HL-60 (cell line): Measurements from ENCODE around the gene BCL2.
A peak's percentile ranks its signal among the peaks of the same experiment; 100 is the strongest.

Source experiments
- DNase-seq, 2 experiments: peaks; one replicate each; pipeline ENCODE4 v3.0.0-alpha.2; 2010 to 2020; ENCODE audit warnings: low read depth in 1 of 2, low spot score in 1 of 2
- H3K27ac ChIP-seq: fragments of 250-450 bp; sonication (Bioruptor Pico); replicated peaks from 2 replicates; pipeline ENCODE4 v1.5.1; 2020; ENCODE audit warnings: mild to moderate bottlenecking, moderate library complexity
- H3K27me3 ChIP-seq: fragments of 250-450 bp; sonication (Bioruptor Pico); 2 replicates; pipeline ENCODE4 v1.5.1; 2021; ENCODE audit warnings: mild to moderate bottlenecking, moderate library complexity; ENCODE audit not compliant: insufficient read depth, poor library complexity, severe bottlenecking
- H3K4me3 ChIP-seq: replicated peaks from 2 replicates; pipeline ENCODE4 v1.5.1; 2011; ENCODE audit warnings: mild to moderate bottlenecking, control low read depth, low read length; ENCODE audit not compliant: insufficient read depth
- GABPA ChIP-seq: IDR thresholded peaks from 2 replicates; pipeline ENCODE4 v1.6.1; 2012; ENCODE audit warnings: low read depth
- POLR2AphosphoS5 ChIP-seq: IDR thresholded peaks from 2 replicates; pipeline ENCODE4 v1.6.1; 2012; ENCODE audit warnings: low read depth
- SPI1 ChIP-seq: IDR thresholded peaks from 2 replicates; pipeline ENCODE4 v1.6.1; 2012; ENCODE audit warnings: low read depth, mild to moderate bottlenecking, borderline replicate concordance
- TF ChIP-seq, protein P1 (sequence below): IDR thresholded peaks from 2 replicates; pipeline ENCODE4 v1.6.1; 2012; ENCODE audit warnings: low read depth; ENCODE audit not compliant: insufficient replicate concordance
- TF ChIP-seq, protein P2 (sequence below): IDR thresholded peaks from one replicate; pipeline ENCODE4 v1.5.1; 2011; ENCODE audit warnings: low read length, control low read depth, inconsistent platforms; ENCODE audit not compliant: insufficient read depth

BCL2 gene

DNA sequence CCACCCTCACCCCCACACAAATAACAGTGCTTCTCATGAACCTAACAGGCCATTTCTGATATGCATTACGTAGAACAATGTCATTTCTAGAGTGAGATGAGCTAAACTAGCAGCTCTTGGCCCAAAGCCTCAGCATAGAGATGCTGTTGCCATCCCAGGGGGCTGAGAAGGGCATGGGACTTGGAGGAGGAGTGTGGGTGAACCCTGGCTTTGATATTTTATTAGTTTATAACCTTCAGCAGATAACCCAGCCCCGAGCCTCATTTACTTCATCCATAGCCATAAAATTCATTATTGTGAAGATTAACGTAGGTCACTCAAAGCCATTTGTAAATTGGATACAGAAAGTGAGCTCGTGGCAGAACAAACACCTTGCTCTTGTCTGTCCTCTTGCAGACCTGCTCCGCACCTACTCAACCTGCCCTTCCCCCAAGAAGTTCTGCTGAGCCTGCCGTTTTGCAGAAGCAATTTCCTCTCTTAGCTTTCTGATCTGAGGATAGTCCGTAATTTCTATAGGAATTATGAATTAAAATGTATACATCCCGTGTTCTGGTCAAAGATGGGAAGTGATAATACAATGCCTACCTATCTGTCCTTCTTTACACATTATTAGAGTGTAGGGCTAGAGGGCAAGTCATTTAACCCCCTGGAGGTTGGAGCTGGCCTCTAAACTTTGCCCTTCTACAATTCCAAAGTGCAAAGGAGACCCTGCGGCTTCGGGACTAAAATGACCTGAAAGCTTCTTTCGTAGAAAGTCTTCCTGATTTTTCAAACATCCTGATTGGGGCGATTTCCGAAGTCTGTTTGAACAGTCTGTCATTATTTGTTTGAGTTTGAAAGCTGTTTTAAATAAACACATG, 187.4 kb downstream of the BCL2 start:
- TF ChIP-seq SPI1 (no peak), POLR2AphosphoS5 (no peak), GABPA (no peak)
- TF ChIP-seq, protein P1, sequence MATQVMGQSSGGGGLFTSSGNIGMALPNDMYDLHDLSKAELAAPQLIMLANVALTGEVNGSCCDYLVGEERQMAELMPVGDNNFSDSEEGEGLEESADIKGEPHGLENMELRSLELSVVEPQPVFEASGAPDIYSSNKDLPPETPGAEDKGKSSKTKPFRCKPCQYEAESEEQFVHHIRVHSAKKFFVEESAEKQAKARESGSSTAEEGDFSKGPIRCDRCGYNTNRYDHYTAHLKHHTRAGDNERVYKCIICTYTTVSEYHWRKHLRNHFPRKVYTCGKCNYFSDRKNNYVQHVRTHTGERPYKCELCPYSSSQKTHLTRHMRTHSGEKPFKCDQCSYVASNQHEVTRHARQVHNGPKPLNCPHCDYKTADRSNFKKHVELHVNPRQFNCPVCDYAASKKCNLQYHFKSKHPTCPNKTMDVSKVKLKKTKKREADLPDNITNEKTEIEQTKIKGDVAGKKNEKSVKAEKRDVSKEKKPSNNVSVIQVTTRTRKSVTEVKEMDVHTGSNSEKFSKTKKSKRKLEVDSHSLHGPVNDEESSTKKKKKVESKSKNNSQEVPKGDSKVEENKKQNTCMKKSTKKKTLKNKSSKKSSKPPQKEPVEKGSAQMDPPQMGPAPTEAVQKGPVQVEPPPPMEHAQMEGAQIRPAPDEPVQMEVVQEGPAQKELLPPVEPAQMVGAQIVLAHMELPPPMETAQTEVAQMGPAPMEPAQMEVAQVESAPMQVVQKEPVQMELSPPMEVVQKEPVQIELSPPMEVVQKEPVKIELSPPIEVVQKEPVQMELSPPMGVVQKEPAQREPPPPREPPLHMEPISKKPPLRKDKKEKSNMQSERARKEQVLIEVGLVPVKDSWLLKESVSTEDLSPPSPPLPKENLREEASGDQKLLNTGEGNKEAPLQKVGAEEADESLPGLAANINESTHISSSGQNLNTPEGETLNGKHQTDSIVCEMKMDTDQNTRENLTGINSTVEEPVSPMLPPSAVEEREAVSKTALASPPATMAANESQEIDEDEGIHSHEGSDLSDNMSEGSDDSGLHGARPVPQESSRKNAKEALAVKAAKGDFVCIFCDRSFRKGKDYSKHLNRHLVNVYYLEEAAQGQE: no peak
- TF ChIP-seq, protein P2, sequence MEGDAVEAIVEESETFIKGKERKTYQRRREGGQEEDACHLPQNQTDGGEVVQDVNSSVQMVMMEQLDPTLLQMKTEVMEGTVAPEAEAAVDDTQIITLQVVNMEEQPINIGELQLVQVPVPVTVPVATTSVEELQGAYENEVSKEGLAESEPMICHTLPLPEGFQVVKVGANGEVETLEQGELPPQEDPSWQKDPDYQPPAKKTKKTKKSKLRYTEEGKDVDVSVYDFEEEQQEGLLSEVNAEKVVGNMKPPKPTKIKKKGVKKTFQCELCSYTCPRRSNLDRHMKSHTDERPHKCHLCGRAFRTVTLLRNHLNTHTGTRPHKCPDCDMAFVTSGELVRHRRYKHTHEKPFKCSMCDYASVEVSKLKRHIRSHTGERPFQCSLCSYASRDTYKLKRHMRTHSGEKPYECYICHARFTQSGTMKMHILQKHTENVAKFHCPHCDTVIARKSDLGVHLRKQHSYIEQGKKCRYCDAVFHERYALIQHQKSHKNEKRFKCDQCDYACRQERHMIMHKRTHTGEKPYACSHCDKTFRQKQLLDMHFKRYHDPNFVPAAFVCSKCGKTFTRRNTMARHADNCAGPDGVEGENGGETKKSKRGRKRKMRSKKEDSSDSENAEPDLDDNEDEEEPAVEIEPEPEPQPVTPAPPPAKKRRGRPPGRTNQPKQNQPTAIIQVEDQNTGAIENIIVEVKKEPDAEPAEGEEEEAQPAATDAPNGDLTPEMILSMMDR: no peak
- no peaks in the 10 kb centered on the region for H3K27me3 ChIP-seq
- H3K27ac ChIP-seq: no peak overlapping the region
- H3K4me3 ChIP-seq: no peak overlapping the region
- DNase-seq: no peak

DNA sequence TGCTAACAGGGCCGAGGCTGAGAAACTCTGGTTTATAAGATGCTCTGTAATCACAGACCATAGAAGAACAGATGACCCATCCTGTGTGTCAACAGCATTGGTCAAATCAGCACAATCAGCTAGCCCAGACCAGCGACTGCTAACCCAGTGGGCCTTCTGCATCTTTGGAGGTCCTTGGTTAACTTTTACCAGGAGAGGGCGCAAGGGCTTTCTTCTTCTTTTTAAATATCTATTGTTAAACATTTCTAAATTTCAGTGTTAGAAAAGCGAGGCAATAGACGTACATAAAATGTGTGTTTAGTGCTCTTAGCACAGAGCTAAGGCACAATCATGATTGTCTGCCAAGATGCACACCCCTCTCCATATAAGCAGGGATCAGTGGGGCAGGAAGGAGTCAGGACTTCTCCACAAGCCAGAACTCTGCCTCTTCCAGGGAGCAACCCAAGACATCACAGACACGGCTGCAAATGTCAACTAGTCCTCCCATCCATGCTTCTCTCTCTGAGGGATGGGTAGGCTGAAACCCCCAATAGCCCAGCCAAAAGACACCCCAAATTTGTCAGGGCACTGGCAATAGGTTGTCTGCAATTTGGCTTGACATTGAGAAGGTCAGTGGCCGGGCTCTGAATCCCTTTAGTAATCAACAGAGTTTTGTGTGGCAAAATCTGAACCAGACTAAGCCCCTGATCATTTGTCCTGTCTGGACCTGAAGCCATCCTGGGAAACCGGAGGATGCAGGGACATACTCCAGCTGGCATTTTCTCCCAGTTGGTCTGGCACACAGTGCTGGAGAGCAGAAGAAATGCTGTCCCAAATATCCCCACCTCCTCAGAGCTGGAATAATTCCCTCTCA, 188.2 kb downstream of the BCL2 start:
- TF ChIP-seq, protein P2: peak; percentile 9
- TF ChIP-seq, protein P1: no peak
- no peak for TF ChIP-seq POLR2AphosphoS5
- H3K4me3 ChIP-seq: no peak overlapping the region
- DNase-seq: peak in 1 of 2 experiments; percentile 59
- H3K27ac ChIP-seq: no peak overlapping the region; the same call in 1 of the 2 replicates
- no peaks in the 10 kb centered on the region for H3K27me3 ChIP-seq

DNA sequence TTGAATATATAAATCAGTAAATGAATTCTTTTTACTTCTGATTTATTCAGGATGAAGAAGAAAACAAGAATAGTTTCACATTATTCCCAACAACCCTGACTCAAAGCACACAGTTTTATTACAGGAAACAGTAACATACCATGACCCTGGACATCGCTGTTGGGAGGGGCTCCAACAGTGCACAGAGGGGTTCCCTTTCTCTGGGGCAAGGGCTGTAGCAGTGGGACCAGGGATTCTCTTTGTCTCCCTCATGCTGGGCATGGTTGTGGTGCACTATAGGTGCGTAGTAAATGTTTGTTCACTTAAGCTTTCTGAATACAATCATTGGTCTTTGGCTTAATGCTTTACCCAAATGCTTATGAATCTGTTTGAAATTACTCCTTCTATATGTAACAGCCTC, 189.4 kb downstream of the BCL2 start:
- Histone ChIP-seq H3K4me3 (no peak overlapping the region), H3K27ac (no peak overlapping the region), H3K27me3 (no peaks in the 10 kb centered on the region)
- TF ChIP-seq, protein P2: no peak
- TF ChIP-seq POLR2AphosphoS5: no peak
- TF ChIP-seq, protein P1: no peak
- no peak for TF ChIP-seq SPI1
- no peak for TF ChIP-seq GABPA
- no peak for DNase-seq
